Stimulated activated CD4-positive, alpha-beta T cell treated with anti-CD3 and anti-CD28 coated beads, Interleukin-12 subunit alpha, Interleukin-12 subunit beta, amount 100 ng/mL, for 24 hours (primary cell): Measurements from ENCODE around the gene MTTP.

Experiments used
- DNase-seq, 2 experiments: peaks; one replicate each; pipeline ENCODE4 v3.0.0-alpha.2; 2020; ENCODE audit warnings: low read depth in 2 of 2

The MTTP gene

DNA sequence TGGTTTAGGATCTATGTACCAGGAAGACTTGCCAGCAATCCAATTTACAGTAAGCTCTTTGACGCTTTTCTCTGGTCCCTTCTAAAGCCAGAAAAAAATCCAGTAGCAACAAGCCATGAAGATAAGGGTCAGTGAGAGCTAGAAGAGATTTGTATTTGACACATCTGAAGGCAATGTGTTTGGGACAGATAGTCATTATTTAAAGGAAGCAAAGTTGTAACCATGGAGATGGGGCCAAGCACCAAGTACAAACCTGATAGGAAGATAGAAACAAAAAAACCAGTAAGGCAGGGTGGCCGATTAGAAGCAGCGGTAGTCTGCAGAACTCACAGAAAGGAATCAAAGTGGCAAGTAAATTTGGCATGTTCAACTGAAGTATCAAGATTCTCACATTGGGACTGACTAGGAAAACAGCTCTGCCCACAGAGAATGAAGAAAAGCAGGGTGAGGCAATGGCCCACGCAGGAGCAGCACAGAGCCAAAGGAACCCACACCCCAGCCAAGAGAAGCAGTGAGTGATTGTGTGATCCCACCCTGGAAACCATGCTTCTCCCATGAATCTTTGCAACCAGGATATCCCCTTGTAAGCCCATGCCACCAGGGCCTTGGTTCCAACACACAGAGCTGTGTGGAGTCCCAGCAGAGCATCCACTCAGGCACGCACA is 95.9 kb downstream of the MTTP start:
- DNase-seq, result no peak
